GM23338 (cell line): ENCODE results near the gene PIK3C3. TPM values are rescaled to one million over a fixed set of nuclear protein-coding genes. Genes with fewer than 3 reads are reported as not detected.

Source experiments
- ATAC-seq: fragments of 200-7000 bp; cut with Tn5 transposase; 3 replicates; pipeline ENCODE4 v1.9.1; 2020
- DNase-seq: peaks from one replicate; pipeline ENCODE4 v3.0.0-alpha.2; 2015; ENCODE audit warnings: low spot score
- H2AFZ ChIP-seq: fragments of 200-600 bp; sonication (generic); 2 replicates; pipeline ENCODE4 v1.8.0; 2016; ENCODE audit warnings: antibody characterized with exemption, mild to moderate bottlenecking, moderate library complexity
- H3F3A ChIP-seq: fragments of 200-600 bp; sonication (generic); replicated peaks from 2 replicates; pipeline ENCODE4 v1.8.0; 2017; ENCODE audit warnings: antibody characterized with exemption, mixed run types, low read depth
- H3K27ac ChIP-seq: fragments of 200-600 bp; sonication (generic); 2 replicates; pipeline ENCODE4 v1.6.1; 2016; ENCODE audit warnings: low read depth
- H3K27me3 ChIP-seq: fragments of 200-600 bp; sonication (generic); 2 replicates; pipeline ENCODE4 v1.8.0; 2016; ENCODE audit warnings: mild to moderate bottlenecking, mixed run types, moderate library complexity; ENCODE audit not compliant: insufficient read depth
- H3K36me3 ChIP-seq: fragments of 200-600 bp; sonication (generic); 2 replicates; pipeline ENCODE4 v1.8.0; 2016; ENCODE audit warnings: mild to moderate bottlenecking; ENCODE audit not compliant: insufficient read depth
- H3K4me1 ChIP-seq: fragments of 200-600 bp; sonication (generic); 2 replicates; pipeline ENCODE4 v1.8.0; 2016; ENCODE audit warnings: mild to moderate bottlenecking, moderate library complexity; ENCODE audit not compliant: insufficient read depth
- H3K4me2 ChIP-seq: fragments of 200-600 bp; sonication (generic); 2 replicates; pipeline ENCODE4 v1.7.1; 2017; ENCODE audit warnings: mixed run types
- H3K4me3 ChIP-seq: fragments of 200-600 bp; sonication (generic); 2 replicates; pipeline ENCODE4 v1.6.1; 2016; ENCODE audit warnings: mixed run types
- H3K79me2 ChIP-seq: fragments of 200-600 bp; sonication (generic); replicated peaks from 2 replicates; pipeline ENCODE4 v1.8.0; 2017; ENCODE audit warnings: mild to moderate bottlenecking; ENCODE audit not compliant: insufficient read depth
- H3K9me2 ChIP-seq: fragments of 200-600 bp; sonication (generic); 2 replicates; pipeline ENCODE4 v1.8.0; 2017; ENCODE audit not compliant: insufficient read depth
- H4K20me1 ChIP-seq: fragments of 200-600 bp; sonication (generic); replicated peaks from 2 replicates; pipeline ENCODE4 v1.8.0; 2017; ENCODE audit warnings: mild to moderate bottlenecking; ENCODE audit not compliant: insufficient read depth
- H3K27ac Mint-ChIP-seq: 2 replicates; pipeline ENCODE4 v1.8.0; 2020; ENCODE audit warnings: inconsistent platforms, mild to moderate bottlenecking, moderate library complexity, mixed read lengths
- H3K27me3 Mint-ChIP-seq: 3 replicates; pipeline ENCODE4 v1.8.0; 2022; ENCODE audit warnings: low read depth, mild to moderate bottlenecking, moderate library complexity, mixed read lengths, inconsistent platforms; ENCODE audit not compliant: insufficient read depth, poor library complexity
- H3K36me3 Mint-ChIP-seq: 3 replicates; pipeline ENCODE4 v1.8.0; 2021; ENCODE audit warnings: low read depth, mild to moderate bottlenecking, inconsistent platforms, moderate library complexity, mixed read lengths
- H3K4me1 Mint-ChIP-seq: 3 replicates; pipeline ENCODE4 v1.8.0; 2020; ENCODE audit warnings: mild to moderate bottlenecking, inconsistent platforms, mixed read lengths
- H3K4me3 Mint-ChIP-seq: 3 replicates; pipeline ENCODE4 v1.8.0; 2021; ENCODE audit warnings: moderate library complexity, mild to moderate bottlenecking, inconsistent platforms, mixed read lengths
- H3K9me3 Mint-ChIP-seq: 3 replicates; pipeline ENCODE4 v1.8.0; 2020; ENCODE audit warnings: moderate library complexity, mild to moderate bottlenecking, inconsistent platforms, mixed read lengths
- CREB1 ChIP-seq: fragments of 250-450 bp; sonication (Bioruptor Pico); IDR thresholded peaks from 2 replicates; pipeline ENCODE4 v1.5.0; 2020; ENCODE audit warnings: low read depth, mild to moderate bottlenecking, moderate library complexity
- EZH2 ChIP-seq: fragments of 200-600 bp; sonication (generic); IDR thresholded peaks from one replicate; pipeline ENCODE4 v1.8.0; 2017; ENCODE audit warnings: antibody characterized with exemption, mild to moderate bottlenecking, low read depth; ENCODE audit not compliant: unreplicated experiment
- NANOG ChIP-seq: IDR thresholded peaks from 2 replicates; pipeline ENCODE4 v1.6.1; 2016; ENCODE audit warnings: antibody characterized with exemption, borderline replicate concordance
- POLR2AphosphoS5 ChIP-seq: IDR thresholded peaks from 2 replicates; pipeline ENCODE4 v1.6.1; 2016; ENCODE audit warnings: antibody characterized with exemption, low read depth
- STAT1 ChIP-seq: IDR thresholded peaks from one replicate; pipeline ENCODE4 v1.6.1; 2016; ENCODE audit warnings: antibody characterized with exemption; ENCODE audit not compliant: unreplicated experiment
- ZNF114 ChIP-seq: fragments of 250-450 bp; sonication (Bioruptor Pico); IDR thresholded peaks from 2 replicates; pipeline ENCODE4 v1.5.0; 2020; ENCODE audit warnings: mild to moderate bottlenecking, moderate library complexity
- ZNF331 ChIP-seq: fragments of 250-450 bp; sonication (Bioruptor Pico); IDR thresholded peaks from 2 replicates; pipeline ENCODE4 v1.5.0; 2020; ENCODE audit warnings: low read depth, mild to moderate bottlenecking, moderate library complexity
- polyA plus RNA-seq: library from polyadenylated mRNA; unstranded; fragments of >200 nt; fragmentation: Nextera tagmentation; extraction: Ambion mirVana; gene quantifications from 2 replicates; pipeline ENCODE4 v1.2.1, GENCODE V29; 2016
- total RNA-seq: library from RNA; depleted of rRNA; stranded (reverse); fragments of >200 nt; shearing (Covaris generic); gene quantifications from 2 replicates; pipeline ENCODE4 v1.2.3, GENCODE V29; 2014
- TF ChIP-seq, protein P1 (sequence below), 2 experiments: fragments of 200-600 bp in 1 of 2; sonication (generic) in 1 of 2; conservative IDR thresholded peaks; 2 replicates each; pipeline versions ENCODE4 v1.5.1 to v1.6.1; 2016 to 2017; ENCODE audit warnings: antibody characterized with exemption in 2 of 2, low read depth in 2 of 2, mild to moderate bottlenecking in 2 of 2, moderate library complexity in 1 of 2
- TF ChIP-seq, protein P2 (sequence below): IDR thresholded peaks from 2 replicates; pipeline ENCODE4 v1.6.1; 2016; ENCODE audit warnings: antibody characterized with exemption

Gene PIK3C3
- total and polyA plus RNA-seq, 2 experiments from 2014 or later = 25.9 to 35.4 TPM

DNA sequence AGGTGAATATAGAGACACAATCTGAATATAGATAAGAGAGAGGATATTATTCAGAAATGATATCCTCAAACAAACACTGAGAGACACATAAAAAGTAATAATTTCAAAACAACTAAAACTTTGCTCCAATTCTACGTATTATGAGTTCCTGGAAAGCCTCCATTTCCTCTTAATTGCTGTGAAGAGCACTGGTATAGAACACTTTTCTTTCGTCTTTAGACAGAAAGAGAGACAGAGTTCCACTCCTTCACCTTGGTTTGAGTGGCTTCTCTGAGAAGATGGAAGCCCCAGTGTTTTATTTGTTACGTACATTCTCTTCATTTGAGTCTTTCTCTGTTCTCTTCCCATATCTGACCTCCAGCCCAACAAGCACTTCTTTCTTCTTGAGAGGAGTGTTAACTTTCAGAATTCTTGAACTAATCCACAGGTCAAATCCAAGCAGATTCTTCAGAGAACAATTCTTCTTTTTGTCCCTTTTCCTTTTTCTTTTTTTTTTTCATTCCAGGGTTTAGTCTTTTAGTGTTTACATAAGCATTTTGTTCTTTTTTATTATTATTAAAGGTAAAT lies 6.4 kb upstream of the PIK3C3 start:
- H3K27me3 Mint-ChIP-seq = peaks cover 2% of the 10 kb centered on the region
- no peak overlapping the region for H3K4me3 ChIP-seq

DNA sequence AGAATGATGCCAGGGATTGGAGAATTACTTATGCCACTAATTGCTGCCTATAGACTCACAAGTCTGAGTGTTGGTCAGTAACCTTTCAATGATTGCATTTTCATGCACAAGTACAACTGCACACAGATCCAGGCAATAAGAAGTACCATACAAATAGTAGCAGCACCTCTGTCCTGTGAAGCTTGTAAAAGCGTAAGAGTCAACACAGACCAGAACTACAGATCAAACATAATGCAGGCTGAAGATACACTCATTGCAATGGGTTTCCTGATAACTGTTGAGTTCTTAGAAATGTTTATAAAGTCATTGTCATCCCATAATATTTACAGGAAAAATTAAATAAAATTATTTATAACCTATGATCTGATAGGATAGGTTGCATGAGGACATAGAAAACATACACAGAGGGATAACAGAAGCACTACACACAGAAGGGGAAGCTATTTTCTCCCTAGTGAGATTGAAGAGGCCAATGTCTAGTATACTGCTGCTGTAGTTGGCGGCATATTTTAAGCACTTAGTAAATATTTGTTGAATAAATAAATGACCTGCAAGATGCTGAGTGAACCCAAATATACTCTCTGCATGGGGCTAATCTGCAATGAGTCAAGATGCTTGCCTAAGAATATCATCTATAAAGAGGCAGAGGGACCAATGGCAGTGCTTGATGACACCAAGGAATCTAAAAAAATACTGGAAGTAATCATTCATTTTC lies 5.7 kb upstream of the PIK3C3 start:
- Mint-ChIP-seq H3K4me1 (no peaks in the 10 kb centered on the region), H3K36me3 (no peaks in the 10 kb centered on the region), H3K27me3 (peaks cover 2% of the 10 kb centered on the region), H3K9me3 (no peaks in the 10 kb centered on the region), H3K27ac (no peak overlapping the region), H3K4me3 (no peak overlapping the region)
- H3K27ac ChIP-seq = no peak overlapping the region
- no peak for ATAC-seq
- H3K9me2 ChIP-seq = no peaks in the 10 kb centered on the region; the same call in 1 of the 2 replicates
- no peak overlapping the region for H3K4me3 ChIP-seq
- H3F3A ChIP-seq = no peaks in the 10 kb centered on the region
- no peaks in the 10 kb centered on the region for H4K20me1 ChIP-seq
- no peaks in the 10 kb centered on the region for H3K27me3 ChIP-seq
- H3K4me2 ChIP-seq = no peak overlapping the region
- H3K36me3 ChIP-seq = no peaks in the 10 kb centered on the region
- no peak overlapping the region for H2AFZ ChIP-seq
- H3K4me1 ChIP-seq = no peaks in the 10 kb centered on the region
- no peak for DNase-seq
- no peaks in the 10 kb centered on the region for H3K79me2 ChIP-seq
- no peak for TF ChIP-seq POLR2AphosphoS5
- TF ChIP-seq ZNF114 (CRISPR knock-in tag) = no peak
- TF ChIP-seq ZNF331 (CRISPR knock-in tag) = no peak
- TF ChIP-seq, protein P1, sequence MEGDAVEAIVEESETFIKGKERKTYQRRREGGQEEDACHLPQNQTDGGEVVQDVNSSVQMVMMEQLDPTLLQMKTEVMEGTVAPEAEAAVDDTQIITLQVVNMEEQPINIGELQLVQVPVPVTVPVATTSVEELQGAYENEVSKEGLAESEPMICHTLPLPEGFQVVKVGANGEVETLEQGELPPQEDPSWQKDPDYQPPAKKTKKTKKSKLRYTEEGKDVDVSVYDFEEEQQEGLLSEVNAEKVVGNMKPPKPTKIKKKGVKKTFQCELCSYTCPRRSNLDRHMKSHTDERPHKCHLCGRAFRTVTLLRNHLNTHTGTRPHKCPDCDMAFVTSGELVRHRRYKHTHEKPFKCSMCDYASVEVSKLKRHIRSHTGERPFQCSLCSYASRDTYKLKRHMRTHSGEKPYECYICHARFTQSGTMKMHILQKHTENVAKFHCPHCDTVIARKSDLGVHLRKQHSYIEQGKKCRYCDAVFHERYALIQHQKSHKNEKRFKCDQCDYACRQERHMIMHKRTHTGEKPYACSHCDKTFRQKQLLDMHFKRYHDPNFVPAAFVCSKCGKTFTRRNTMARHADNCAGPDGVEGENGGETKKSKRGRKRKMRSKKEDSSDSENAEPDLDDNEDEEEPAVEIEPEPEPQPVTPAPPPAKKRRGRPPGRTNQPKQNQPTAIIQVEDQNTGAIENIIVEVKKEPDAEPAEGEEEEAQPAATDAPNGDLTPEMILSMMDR (conservative IDR thresholded peaks at IDR 0.05; ENCODE audit: low read depth in 2 of 2) = no peak
- TF ChIP-seq, protein P2, sequence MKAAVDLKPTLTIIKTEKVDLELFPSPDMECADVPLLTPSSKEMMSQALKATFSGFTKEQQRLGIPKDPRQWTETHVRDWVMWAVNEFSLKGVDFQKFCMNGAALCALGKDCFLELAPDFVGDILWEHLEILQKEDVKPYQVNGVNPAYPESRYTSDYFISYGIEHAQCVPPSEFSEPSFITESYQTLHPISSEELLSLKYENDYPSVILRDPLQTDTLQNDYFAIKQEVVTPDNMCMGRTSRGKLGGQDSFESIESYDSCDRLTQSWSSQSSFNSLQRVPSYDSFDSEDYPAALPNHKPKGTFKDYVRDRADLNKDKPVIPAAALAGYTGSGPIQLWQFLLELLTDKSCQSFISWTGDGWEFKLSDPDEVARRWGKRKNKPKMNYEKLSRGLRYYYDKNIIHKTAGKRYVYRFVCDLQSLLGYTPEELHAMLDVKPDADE = no peak
- TF ChIP-seq EZH2 = no peak
- TF ChIP-seq CREB1 (CRISPR knock-in tag) = no peak

More for the DNA sequence above, 6.4 kb upstream of the PIK3C3 start:
- Mint-ChIP-seq H3K36me3 (no peaks in the 10 kb centered on the region), H3K27ac (no peak overlapping the region), H3K9me3 (no peaks in the 10 kb centered on the region), H3K4me3 (no peak overlapping the region), H3K4me1 (peaks cover under 1% of the 10 kb centered on the region; the same call in 1 of the 3 replicates)
- Histone ChIP-seq H3K4me1 (no peaks in the 10 kb centered on the region), H3K4me2 (no peak overlapping the region), H2AFZ (no peak overlapping the region), H4K20me1 (no peaks in the 10 kb centered on the region), H3K36me3 (no peaks in the 10 kb centered on the region), H3K27me3 (no peaks in the 10 kb centered on the region), H3K9me2 (no peaks in the 10 kb centered on the region; the same call in 1 of the 2 replicates), H3F3A (no peaks in the 10 kb centered on the region), H3K79me2 (no peaks in the 10 kb centered on the region), H3K27ac (no peak overlapping the region)
- ATAC-seq (no peak), DNase-seq (no peak)
- TF ChIP-seq, protein P1 (conservative IDR thresholded peaks at IDR 0.05; ENCODE audit: low read depth in 2 of 2) = no peak
- TF ChIP-seq, protein P2 = no peak
- TF ChIP-seq ZNF114 (CRISPR knock-in tag) (no peak), STAT1 (no peak), EZH2 (no peak), NANOG (no peak), POLR2AphosphoS5 (no peak)
